GM06990 (cell line): ENCODE data around the gene TMCO6.
A peak's percentile ranks its signal among the peaks of the same experiment; 100 is the strongest.

Experiments
- DNase-seq: peaks from one replicate; pipeline ENCODE4 v3.0.0-alpha.2; 2011; ENCODE audit not compliant: insufficient read length; ENCODE audit errors: extremely low read depth
- H3K27me3 ChIP-seq: replicated peaks from 2 replicates; pipeline ENCODE4 v1.6.0; 2011; ENCODE audit warnings: low read length; ENCODE audit not compliant: control insufficient read depth, insufficient read depth
- H3K36me3 ChIP-seq: 2 replicates; pipeline ENCODE4 v1.5.1; 2011; ENCODE audit warnings: low read length; ENCODE audit not compliant: control insufficient read depth, insufficient read depth
- H3K4me3 ChIP-seq: replicated peaks from 2 replicates; pipeline ENCODE4 v1.5.1; 2011; ENCODE audit warnings: low read depth, mild to moderate bottlenecking, control low read depth, low read length
- CTCF ChIP-seq: IDR thresholded peaks from 2 replicates; pipeline ENCODE4 v1.5.1; 2011; ENCODE audit warnings: low read length, control low read depth, mild to moderate bottlenecking, inconsistent platforms; ENCODE audit not compliant: insufficient read depth, poor library complexity, severe bottlenecking

The TMCO6 gene

DNA sequence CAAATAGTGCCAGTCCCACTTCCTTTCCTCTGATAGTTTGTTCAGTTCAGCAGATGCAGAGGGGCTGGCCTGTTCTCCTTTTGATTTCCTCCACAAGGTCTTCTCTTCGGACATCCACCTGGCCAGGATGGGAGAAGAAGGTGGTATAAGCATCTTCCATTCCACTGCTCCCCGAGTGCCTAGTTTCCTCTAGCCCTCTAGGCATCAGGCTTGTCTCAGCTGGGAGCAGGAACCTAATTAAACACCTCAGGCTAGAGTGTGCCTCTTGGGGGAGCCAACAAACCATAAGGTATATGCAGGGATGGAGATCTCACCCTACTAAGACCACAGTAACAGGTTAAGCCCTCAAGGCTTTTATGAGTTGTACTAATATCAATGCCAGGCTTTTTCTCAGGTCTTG is 35.0 kb downstream of the TMCO6 start:
- Histone ChIP-seq H3K4me3 (no peak overlapping the region), H3K36me3 (peaks cover 44% of the 10 kb centered on the region), H3K27me3 (no peaks in the 10 kb centered on the region)
- TF ChIP-seq CTCF, result no peak
- DNase-seq, result no peak

DNA sequence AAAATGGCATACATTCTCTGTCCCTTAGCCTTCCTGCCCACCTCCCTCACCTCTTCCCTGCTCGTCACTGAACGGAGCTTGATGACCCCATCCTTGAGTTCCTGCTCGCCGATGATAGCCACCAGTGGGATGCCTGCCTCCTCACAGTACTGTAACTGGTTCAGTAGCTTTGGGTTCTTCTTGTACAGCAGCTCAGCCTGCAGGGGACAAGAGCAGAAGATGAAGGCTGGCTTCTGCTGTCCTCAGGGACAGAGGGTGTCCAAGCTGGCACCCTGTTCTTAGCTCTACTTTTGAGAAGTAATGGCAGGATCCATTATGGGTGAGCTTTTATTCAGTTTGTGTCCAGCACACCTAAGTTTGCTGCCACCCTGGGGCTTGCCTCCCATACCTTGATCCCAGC is 35.4 kb downstream of the TMCO6 start:
- Histone ChIP-seq H3K36me3 (peaks cover 41% of the 10 kb centered on the region), H3K4me3 (no peak overlapping the region), H3K27me3 (no peaks in the 10 kb centered on the region)
- DNase-seq, result no peak
- TF ChIP-seq CTCF, result no peak

- no peak for DNase-seq
- TF ChIP-seq CTCF, result no peak
- H3K36me3 ChIP-seq, result peaks cover 39% of the 10 kb centered on the region
- no peaks in the 10 kb centered on the region for H3K27me3 ChIP-seq
- H3K4me3 ChIP-seq, result no peak overlapping the region
Measured at GRCh38 chr5:140677947-140678346, 38.7 kb downstream of the TMCO6 start.

DNA sequence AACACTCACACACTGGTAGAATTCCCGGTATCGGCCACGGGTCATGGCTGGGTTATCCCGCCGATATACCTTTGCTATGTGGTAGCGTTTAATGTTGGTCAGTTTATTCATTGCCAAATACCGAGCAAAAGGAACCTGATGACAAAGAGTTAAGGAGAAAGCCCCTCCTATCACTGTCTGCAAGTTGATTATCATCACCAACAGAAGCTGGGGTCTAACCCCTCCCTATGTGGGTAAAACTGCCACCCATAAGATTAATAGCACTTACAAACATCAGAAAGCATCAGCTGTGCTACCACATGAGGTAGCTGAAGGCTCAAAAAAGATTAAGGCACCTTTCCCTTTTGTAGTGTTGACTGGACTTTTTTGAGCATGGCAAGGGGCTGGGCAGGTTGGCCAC is 39.7 kb downstream of the TMCO6 start:
- no peak for TF ChIP-seq CTCF
- no peak for DNase-seq
- Histone ChIP-seq H3K36me3 (peaks cover 31% of the 10 kb centered on the region), H3K27me3 (no peaks in the 10 kb centered on the region), H3K4me3 (no peak overlapping the region)

- H3K36me3 ChIP-seq, result peaks cover 12% of the 10 kb centered on the region
- H3K4me3 ChIP-seq, result peak overlapping the region; percentile 93
- no peak for TF ChIP-seq CTCF
- DNase-seq, result no peak
- H3K27me3 ChIP-seq, result no peaks in the 10 kb centered on the region
Measured at GRCh38 chr5:140690376-140690932, 51.2 kb downstream of the TMCO6 start.
